Measurements from ENCODE around the gene DRC3. TPM values are rescaled to one million over a fixed set of nuclear protein-coding genes. Genes with fewer than 3 reads are reported as not detected.

Gene DRC3
- total RNA-seq, 4 donors from 2014 or later = 4.3 to 8.6 (median 6.0) TPM

DNA sequence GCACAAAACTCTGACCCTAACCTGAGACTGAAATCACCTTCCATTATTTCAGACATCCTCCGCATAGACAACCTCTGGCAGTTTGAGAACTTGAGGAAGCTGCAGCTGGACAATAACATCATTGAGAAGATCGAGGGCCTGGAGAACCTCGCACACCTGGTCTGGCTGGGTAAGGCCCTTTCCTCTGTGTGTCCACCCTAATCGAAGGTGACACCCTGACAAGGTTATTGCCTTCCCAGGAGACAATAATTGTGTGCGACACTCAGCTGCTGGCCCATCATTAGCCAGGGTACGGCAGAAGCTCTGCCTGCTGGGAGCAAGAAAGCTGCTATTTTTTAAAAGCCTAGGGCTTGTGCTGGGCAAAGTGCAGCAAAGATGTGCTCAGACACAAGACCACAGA is 11.1 kb downstream of the DRC3 start:
- Histone ChIP-seq H3K4me3 (no peak overlapping the region), H3K27ac (no peak overlapping the region), H3K36me3 (peaks cover 0 to 13% (median 0%) of the 10 kb centered on the region in 3 donors), H3K9me3 (no peaks in the 10 kb centered on the region), H3K27me3 (no peaks in the 10 kb centered on the region), H3K4me1 (peaks cover 0 to 4% (median 0%) of the 10 kb centered on the region in 4 donors)
- 89 to 90% methylated on average over 6 of the region's 6 CpGs for WGBS, 2 donors
- TF ChIP-seq EP300 (IDR thresholded peaks at IDR 0.05) = no peak
- TF ChIP-seq, protein P1, sequence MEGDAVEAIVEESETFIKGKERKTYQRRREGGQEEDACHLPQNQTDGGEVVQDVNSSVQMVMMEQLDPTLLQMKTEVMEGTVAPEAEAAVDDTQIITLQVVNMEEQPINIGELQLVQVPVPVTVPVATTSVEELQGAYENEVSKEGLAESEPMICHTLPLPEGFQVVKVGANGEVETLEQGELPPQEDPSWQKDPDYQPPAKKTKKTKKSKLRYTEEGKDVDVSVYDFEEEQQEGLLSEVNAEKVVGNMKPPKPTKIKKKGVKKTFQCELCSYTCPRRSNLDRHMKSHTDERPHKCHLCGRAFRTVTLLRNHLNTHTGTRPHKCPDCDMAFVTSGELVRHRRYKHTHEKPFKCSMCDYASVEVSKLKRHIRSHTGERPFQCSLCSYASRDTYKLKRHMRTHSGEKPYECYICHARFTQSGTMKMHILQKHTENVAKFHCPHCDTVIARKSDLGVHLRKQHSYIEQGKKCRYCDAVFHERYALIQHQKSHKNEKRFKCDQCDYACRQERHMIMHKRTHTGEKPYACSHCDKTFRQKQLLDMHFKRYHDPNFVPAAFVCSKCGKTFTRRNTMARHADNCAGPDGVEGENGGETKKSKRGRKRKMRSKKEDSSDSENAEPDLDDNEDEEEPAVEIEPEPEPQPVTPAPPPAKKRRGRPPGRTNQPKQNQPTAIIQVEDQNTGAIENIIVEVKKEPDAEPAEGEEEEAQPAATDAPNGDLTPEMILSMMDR (IDR thresholded peaks at IDR 0.05) = no peak
- no peak for TF ChIP-seq POLR2A (IDR thresholded peaks at IDR 0.05)
- no peak for DNase-seq (ENCODE audit: low spot score in 2 of 2)

DNA sequence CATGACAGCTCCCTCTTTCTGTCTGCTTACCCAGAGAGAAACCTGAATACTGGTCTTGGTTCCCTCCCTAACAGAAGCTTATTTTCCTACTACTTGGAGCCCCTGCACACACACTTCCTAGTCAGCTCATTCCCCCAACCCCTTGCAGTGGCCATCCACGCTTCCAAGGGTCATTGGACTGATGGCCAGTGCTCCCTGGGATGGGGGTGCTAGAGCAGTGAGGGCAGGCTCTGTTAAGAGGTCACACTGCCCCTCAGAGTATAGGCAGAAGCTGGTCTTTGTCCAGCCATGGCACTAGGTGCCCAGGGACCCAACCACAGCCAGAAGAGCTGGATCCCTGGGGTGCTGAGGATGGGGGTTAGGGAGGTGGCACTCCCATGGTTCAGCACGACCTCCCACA is 12.5 kb downstream of the DRC3 start:
- no peaks in the 10 kb centered on the region for H3K9me3 ChIP-seq
- H3K4me1 ChIP-seq = no peaks in the 10 kb centered on the region
- no peak overlapping the region for H3K27ac ChIP-seq
- DNase-seq (ENCODE audit: low spot score in 2 of 2) = no peak
- TF ChIP-seq EP300 (IDR thresholded peaks at IDR 0.05) (no peak), POLR2A (IDR thresholded peaks at IDR 0.05) (no peak)
- TF ChIP-seq, protein P1 (IDR thresholded peaks at IDR 0.05) = no peak
- no peak overlapping the region for H3K4me3 ChIP-seq
- no peaks in the 10 kb centered on the region for H3K27me3 ChIP-seq
- H3K36me3 ChIP-seq = peaks cover 0 to 25% (median 0%) of the 10 kb centered on the region in 3 donors
- WGBS, 2 donors = 63 to 85% methylated on average over 1 to 2 of the region's 2 CpGs

DNA sequence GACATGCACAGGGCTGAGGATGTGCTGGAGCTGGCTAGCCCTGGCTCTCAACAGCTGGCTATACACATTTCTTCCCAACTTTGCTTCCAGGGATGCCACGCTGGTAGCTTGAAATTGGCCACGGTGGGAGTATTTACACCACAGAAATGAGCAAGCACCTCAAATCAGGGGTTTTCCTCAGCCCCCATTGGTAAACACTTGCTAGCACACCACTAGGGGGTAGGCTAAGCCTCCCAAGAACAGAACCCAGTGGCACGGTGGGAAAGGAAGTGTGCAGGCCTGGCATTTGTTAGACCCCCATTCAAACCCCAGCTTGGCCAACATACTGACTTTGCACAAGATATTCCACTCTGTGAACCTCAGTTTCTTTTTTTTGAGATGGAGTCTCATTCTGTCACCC is 12.9 kb downstream of the DRC3 start:
- DNase-seq (ENCODE audit: low spot score in 2 of 2) = no peak
- TF ChIP-seq POLR2A (IDR thresholded peaks at IDR 0.05) = no peak
- Histone ChIP-seq H3K9me3 (no peaks in the 10 kb centered on the region), H3K36me3 (peaks cover 0 to 25% (median 0%) of the 10 kb centered on the region in 3 donors), H3K4me1 (no peaks in the 10 kb centered on the region), H3K27me3 (no peaks in the 10 kb centered on the region), H3K27ac (no peak overlapping the region), H3K4me3 (no peak overlapping the region)
- 67 to 76% methylated on average over 3 of the region's 3 CpGs for WGBS, 2 donors

DNA sequence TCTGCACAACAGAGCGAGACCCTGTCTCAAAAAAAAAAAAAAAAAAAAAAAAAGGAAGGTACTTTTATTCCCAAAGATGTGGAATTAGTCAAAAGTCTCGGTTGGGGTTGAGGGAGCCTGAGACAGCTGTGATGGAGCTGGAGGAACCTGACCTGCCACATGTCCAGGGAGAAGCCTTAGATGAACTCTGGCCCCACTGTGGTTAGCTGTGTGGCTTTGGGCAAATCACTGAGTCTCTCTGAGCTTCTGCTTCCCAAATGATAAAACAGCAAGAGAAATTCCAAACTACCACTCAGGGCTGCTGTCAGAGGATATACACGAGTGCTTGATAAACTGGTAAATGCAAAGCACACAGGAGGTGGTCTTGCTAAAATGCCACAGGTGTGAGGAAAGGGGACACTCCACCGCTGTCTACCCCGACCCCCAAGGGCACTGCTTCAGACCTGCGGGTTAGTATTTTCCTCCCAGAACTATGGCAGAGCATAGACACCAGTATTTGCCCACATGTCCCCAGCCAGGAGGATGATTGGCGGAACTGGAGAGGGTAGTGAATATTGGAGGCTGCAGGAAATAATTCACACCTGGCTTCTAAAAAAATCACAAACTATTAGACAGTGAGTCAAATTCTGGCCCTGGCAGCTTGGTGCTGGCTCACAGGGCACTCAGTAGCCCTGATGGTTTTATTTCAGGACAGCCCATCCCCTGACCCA is 14.7 kb downstream of the DRC3 start:
- peaks cover 0 to 25% (median 0%) of the 10 kb centered on the region in 3 donors for H3K36me3 ChIP-seq
- H3K4me3 ChIP-seq = no peak overlapping the region
- no peaks in the 10 kb centered on the region for H3K4me1 ChIP-seq
- WGBS, 2 donors = 80 to 85% methylated on average over 7 of the region's 7 CpGs
- TF ChIP-seq, protein P1 (IDR thresholded peaks at IDR 0.05) = no peak
- TF ChIP-seq POLR2A (IDR thresholded peaks at IDR 0.05) (no peak), EP300 (IDR thresholded peaks at IDR 0.05) (no peak)
- no peaks in the 10 kb centered on the region for H3K27me3 ChIP-seq
- DNase-seq (ENCODE audit: low spot score in 2 of 2) = no peak
- H3K9me3 ChIP-seq = no peaks in the 10 kb centered on the region
- no peak overlapping the region for H3K27ac ChIP-seq

DNA sequence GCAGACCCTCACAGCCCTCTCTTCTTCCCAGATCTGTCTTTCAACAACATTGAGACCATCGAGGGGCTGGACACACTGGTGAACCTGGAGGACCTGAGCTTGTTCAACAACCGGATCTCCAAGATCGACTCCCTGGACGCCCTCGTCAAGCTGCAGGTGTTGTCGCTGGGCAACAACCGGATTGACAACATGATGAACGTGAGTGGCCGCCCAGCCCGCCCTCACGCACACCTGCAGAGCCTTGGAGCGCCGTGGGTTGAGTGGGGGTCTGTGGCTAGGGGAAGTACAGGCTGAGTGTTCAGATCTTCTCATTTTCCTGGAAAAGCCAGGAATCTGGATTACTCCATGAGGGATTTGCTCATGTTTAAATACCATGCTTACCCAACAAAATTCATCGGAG is 15.2 kb downstream of the DRC3 start:
- TF ChIP-seq POLR2A (IDR thresholded peaks at IDR 0.05) (no peak), EP300 (IDR thresholded peaks at IDR 0.05) (no peak)
- TF ChIP-seq, protein P1 (IDR thresholded peaks at IDR 0.05) = no peak
- DNase-seq (ENCODE audit: low spot score in 2 of 2) = no peak
- Histone ChIP-seq H3K27ac (no peak overlapping the region), H3K27me3 (no peaks in the 10 kb centered on the region), H3K9me3 (no peaks in the 10 kb centered on the region), H3K36me3 (peaks cover 0 to 27% (median 0%) of the 10 kb centered on the region in 3 donors), H3K4me3 (no peak overlapping the region), H3K4me1 (no peaks in the 10 kb centered on the region)
- WGBS, 2 donors = 80 to 86% methylated on average over 14 of the region's 14 CpGs
